ENCODE results near the gene DES. TPM values are rescaled to one million over a fixed set of nuclear protein-coding genes. Genes with fewer than 3 reads are reported as not detected.
A peak's percentile ranks its signal among the peaks of the same experiment; 100 is the strongest.

The DES gene
- total RNA-seq, 1 experiment from 2014 or later, result not detected

DNA sequence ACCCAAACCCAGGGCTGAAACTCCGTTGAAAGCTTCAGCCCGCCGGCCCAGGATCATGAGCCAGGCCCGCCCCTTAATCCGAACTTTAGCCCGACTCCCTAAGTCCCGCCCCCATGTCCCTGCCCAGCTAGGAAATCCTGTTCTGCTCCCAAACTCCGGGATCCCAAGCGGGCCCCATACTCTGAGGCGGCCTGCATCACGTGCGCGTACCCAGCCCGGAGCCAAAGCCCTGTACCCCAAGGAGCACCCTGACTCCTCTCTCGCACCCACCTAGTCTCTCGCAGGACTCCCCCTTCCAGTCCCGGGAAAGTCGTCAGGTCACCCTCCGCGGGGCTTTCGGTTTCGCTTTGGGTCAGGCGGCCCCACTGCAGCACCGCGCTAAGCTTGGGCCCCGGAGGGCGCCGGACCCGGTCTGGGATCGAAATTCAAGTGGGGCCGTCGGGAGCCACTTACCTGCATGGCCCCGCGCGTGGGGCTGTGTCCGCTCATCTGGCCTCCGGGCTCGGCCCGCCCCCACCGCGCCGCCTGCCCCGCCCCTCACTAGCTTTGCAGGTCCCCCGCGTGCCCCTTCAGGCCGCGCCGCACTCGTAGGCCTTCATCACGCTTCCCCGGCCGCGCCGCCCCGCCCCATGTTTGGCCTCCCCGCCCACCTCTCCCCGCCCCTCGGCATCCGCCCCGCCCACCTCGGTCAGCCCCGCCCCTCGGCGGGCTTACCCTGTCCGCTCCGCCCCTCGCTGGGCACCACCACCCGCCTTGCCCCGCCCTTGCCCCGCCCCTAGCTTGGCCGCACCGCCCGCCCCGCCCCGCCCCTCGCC, 30.7 kb upstream of the DES start, which contains the start of gene DNPEP:
Gene DNPEP, minus strand, starts transcription at position 607 of the 815 bp plus-strand sequence. Its CDS starts 118 bp downstream, at position 489.
- Histone ChIP-seq H3K4me3 (ENCODE audit: low read length) (peak within 1 kb of the TSS; percentile 99), H3K9me2 (replicated peaks; ENCODE audit: low read length) (no peaks in the 10 kb centered on the region), H3K27me3 (ENCODE audit: low read length) (no peaks in the 10 kb centered on the region), H3K4me1 (ENCODE audit: insufficient read depth, low read length) (peaks cover 15% of the 10 kb centered on the region), H4K20me1 (ENCODE audit: low read length) (0 out of 2 replicates have a peak, but pooled peaks cover 9% of the 10 kb centered on the region), H3K79me2 (ENCODE audit: low read length) (peaks cover 11% of the 10 kb centered on the region), H2AFZ (ENCODE audit: low read length) (peak within 1 kb of the TSS; percentile 95), H3F3A (ENCODE audit: low read length, unreplicated experiment) (no peaks in the 10 kb centered on the region), H3K36me3 (ENCODE audit: low read depth, low read length) (peaks cover 26% of the 10 kb centered on the region), H3K27ac (ENCODE audit: low read length) (peak within 1 kb of the TSS; percentile 88), H3K4me2 (ENCODE audit: low read length) (peak within 1 kb of the TSS; percentile 100), H3K9ac (ENCODE audit: low read length) (peak within 1 kb of the TSS; percentile 99), H3K9me3 (ENCODE audit: low read length) (no peaks in the 10 kb centered on the region)
- no TSS peak for BruUV-seq (replicated peaks)
- ChIA-PET CTCF (interaction anchor here (0.6 to 2.0 kb wide), 7 partner anchors 11 to 142 kb away, joined by 3 to 9 read pairs (median 5); partner anchors contain the start of gene DNAJB2), POLR2A (ENCODE audit: unreplicated experiment) (interaction anchor here (0.5 to 1.4 kb wide), 10 partner anchors 9 to 210 kb away, joined by 3 to 14 read pairs (median 10); partner anchors contain the start of genes DNAJB2 and GMPPA)
- TF ChIP-seq, protein P1, sequence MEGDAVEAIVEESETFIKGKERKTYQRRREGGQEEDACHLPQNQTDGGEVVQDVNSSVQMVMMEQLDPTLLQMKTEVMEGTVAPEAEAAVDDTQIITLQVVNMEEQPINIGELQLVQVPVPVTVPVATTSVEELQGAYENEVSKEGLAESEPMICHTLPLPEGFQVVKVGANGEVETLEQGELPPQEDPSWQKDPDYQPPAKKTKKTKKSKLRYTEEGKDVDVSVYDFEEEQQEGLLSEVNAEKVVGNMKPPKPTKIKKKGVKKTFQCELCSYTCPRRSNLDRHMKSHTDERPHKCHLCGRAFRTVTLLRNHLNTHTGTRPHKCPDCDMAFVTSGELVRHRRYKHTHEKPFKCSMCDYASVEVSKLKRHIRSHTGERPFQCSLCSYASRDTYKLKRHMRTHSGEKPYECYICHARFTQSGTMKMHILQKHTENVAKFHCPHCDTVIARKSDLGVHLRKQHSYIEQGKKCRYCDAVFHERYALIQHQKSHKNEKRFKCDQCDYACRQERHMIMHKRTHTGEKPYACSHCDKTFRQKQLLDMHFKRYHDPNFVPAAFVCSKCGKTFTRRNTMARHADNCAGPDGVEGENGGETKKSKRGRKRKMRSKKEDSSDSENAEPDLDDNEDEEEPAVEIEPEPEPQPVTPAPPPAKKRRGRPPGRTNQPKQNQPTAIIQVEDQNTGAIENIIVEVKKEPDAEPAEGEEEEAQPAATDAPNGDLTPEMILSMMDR (conservative IDR thresholded peaks at IDR 0.05; ENCODE audit: low read depth, low read length), result no peak
- TF ChIP-seq EZH2 (IDR thresholded peaks at IDR 0.05; ENCODE audit: low read length, unreplicated experiment) (no peak), EZH2phosphoT487 (IDR thresholded peaks at IDR 0.05; ENCODE audit: borderline replicate concordance, low read length) (no peak)
- DNase-seq (peak; percentile 83), ATAC-seq (peak; percentile 70)
- intact Hi-C loops (cut with micrococcal nuclease), result loop anchor here (1.0 to 10.0 kb wide), 4 partner anchors 25 to 223 kb away; partner anchors contain the start of genes GMPPA, NHEJ1, TUBA4A and TUBA4B

DNA sequence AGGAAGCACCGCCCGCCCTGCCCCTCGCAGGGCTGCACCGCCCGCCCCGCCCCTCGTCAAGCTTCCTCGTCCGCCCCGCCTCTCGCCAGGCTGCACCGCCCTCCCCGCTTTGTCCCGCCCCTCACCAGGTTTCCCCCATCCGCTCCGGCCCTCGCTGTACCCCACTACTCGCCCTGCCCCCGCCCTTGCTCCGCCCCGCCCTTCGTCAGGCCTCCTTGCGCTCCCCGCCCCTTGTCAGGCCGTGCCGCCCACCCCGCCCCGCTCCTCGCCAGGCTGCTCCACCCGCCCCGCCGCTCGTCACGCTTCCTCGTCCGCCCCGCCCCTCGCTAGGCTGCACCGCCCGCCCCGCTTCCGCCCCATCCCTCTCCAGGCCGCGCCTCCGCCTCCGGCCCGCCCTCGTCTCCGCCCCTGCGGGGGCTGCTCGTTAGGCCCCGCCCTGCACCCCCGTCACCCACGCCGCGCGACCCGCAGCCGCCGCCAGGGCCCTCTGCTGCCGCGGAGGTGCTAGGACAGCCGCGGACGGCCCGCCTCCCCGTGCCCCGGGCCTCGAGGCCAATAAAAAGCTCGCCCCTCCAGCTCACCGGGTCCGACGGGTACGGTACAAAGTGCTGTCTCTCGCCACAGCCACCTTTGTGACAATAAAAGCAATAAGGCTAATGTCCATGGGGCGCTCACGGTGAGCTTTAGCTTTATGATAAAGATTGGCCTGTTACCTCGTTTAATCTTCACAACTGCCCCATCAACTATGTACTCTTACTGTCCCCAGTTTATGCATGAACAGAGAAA, 29.9 kb upstream of the DES start:
- Histone ChIP-seq H3K27ac (ENCODE audit: low read length) (peak overlapping the region; percentile 5; the same call in 1 of the 2 replicates), H4K20me1 (ENCODE audit: low read length) (0 out of 2 replicates have a peak, but pooled peaks cover 9% of the 10 kb centered on the region), H2AFZ (ENCODE audit: low read length) (peak overlapping the region; percentile 95), H3K4me2 (ENCODE audit: low read length) (peak overlapping the region; percentile 86), H3F3A (ENCODE audit: low read length, unreplicated experiment) (no peaks in the 10 kb centered on the region), H3K9ac (ENCODE audit: low read length) (peak overlapping the region; percentile 40; the same call in 1 of the 2 replicates), H3K36me3 (ENCODE audit: low read depth, low read length) (peaks cover 23% of the 10 kb centered on the region), H3K79me2 (ENCODE audit: low read length) (peaks cover 11% of the 10 kb centered on the region), H3K4me3 (ENCODE audit: low read length) (peak overlapping the region; percentile 66), H3K9me2 (replicated peaks; ENCODE audit: low read length) (no peaks in the 10 kb centered on the region), H3K9me3 (ENCODE audit: low read length) (no peaks in the 10 kb centered on the region), H3K4me1 (ENCODE audit: insufficient read depth, low read length) (peaks cover 15% of the 10 kb centered on the region), H3K27me3 (ENCODE audit: low read length) (no peaks in the 10 kb centered on the region)
- DNase-seq (peak; percentile 95), ATAC-seq (peak; percentile 67)
- BruUV-seq (replicated peaks), result no TSS peak
- intact Hi-C loops (cut with micrococcal nuclease), result loop anchor here (5.0 to 10.0 kb wide), 2 partner anchors 109 to 224 kb away; partner anchors contain the start of genes GMPPA and NHEJ1
- POLR2A ChIA-PET (ENCODE audit: unreplicated experiment), result interaction anchor here (0.5 to 1.4 kb wide), 11 partner anchors 10 to 1047 kb away, joined by 3 to 14 read pairs (median 10); partner anchors contain the start of genes DNAJB2 and GMPPA
- CTCF ChIA-PET, result interaction anchor here (0.6 to 2.0 kb wide), 10 partner anchors 11 to 142 kb away, joined by 3 to 15 read pairs (median 5); partner anchors contain the start of gene DNAJB2
- TF ChIP-seq EZH2phosphoT487 (IDR thresholded peaks at IDR 0.05; ENCODE audit: borderline replicate concordance, low read length) (no peak), EZH2 (IDR thresholded peaks at IDR 0.05; ENCODE audit: low read length, unreplicated experiment) (no peak)
- TF ChIP-seq, protein P1 (conservative IDR thresholded peaks at IDR 0.05; ENCODE audit: low read depth, low read length), result peak; percentile 64
